GM12872 (cell line): Measurements from ENCODE around the gene TNNI3.

ENCODE experiments used
- TF ChIP-seq, protein P1 (sequence below): IDR thresholded peaks from 3 replicates; pipeline ENCODE4 v1.5.1; 2011; ENCODE audit warnings: low read depth, mild to moderate bottlenecking, low read length, moderate library complexity; ENCODE audit not compliant: insufficient read depth

TNNI3 gene

DNA sequence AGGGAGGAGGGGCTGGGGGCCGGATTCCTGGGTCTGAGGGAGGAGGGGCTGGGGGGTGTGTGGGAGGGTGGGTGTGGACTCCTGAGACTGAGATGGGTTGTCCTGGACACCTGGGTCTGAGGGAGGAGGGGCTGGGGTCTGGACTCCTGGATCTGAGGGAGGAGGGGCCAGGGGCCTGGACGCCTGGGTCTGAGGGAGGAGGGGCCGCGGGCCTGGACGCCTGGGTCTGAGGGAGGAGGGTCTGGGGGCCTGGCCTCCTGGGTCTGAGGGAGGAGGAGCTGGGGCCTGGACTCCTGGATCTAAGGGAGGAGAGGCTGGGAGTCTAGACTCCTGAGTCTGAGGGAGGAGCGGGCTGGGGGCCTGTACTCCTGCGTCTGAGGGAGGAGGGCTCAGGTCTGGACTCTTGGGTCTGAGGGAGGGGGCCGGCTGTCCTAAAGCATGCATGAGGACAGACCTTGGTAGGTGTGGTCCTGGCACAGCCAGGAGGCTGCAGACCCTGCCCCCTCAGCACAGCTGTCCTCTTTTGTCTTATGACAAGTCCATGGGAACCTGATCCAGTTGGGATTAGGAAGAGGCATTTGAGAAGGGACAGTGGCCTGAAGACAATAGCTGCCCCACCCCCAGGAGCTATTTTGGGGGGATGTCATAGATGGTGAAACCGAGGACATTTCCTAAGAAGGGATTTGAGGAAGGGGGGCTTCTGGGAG lies 9.8 kb downstream of the TNNI3 start:
- TF ChIP-seq, protein P1, sequence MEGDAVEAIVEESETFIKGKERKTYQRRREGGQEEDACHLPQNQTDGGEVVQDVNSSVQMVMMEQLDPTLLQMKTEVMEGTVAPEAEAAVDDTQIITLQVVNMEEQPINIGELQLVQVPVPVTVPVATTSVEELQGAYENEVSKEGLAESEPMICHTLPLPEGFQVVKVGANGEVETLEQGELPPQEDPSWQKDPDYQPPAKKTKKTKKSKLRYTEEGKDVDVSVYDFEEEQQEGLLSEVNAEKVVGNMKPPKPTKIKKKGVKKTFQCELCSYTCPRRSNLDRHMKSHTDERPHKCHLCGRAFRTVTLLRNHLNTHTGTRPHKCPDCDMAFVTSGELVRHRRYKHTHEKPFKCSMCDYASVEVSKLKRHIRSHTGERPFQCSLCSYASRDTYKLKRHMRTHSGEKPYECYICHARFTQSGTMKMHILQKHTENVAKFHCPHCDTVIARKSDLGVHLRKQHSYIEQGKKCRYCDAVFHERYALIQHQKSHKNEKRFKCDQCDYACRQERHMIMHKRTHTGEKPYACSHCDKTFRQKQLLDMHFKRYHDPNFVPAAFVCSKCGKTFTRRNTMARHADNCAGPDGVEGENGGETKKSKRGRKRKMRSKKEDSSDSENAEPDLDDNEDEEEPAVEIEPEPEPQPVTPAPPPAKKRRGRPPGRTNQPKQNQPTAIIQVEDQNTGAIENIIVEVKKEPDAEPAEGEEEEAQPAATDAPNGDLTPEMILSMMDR = no peak

DNA sequence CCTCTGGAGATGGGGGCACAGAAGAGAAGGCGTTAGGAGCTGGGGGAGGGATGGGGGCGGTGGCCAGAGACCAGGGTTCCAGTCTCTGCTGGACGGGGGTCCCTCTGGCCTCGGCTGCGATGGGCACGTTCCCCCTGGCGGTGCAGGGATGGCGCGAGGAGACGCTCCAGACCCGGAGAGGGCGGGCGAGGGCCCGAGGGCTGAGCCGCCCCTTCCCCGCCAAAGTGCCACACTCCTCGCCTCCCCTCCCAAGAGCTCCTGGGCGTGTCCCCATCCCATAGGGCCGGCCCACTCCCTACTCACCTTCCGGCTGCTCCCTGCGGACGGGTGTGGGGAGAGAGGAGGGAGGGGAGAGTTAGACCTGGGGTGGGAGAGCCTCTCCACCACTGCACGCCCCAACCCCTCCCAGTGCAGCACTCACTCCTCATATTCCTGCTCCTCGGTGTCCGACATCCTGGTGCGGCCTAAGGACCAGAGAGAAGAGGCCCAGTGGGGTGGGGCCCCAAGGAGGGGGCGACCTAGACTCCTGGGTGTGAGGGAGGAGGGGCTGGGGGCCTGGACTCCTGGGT lies 10.7 kb downstream of the TNNI3 start:
- TF ChIP-seq, protein P1 = no peak

DNA sequence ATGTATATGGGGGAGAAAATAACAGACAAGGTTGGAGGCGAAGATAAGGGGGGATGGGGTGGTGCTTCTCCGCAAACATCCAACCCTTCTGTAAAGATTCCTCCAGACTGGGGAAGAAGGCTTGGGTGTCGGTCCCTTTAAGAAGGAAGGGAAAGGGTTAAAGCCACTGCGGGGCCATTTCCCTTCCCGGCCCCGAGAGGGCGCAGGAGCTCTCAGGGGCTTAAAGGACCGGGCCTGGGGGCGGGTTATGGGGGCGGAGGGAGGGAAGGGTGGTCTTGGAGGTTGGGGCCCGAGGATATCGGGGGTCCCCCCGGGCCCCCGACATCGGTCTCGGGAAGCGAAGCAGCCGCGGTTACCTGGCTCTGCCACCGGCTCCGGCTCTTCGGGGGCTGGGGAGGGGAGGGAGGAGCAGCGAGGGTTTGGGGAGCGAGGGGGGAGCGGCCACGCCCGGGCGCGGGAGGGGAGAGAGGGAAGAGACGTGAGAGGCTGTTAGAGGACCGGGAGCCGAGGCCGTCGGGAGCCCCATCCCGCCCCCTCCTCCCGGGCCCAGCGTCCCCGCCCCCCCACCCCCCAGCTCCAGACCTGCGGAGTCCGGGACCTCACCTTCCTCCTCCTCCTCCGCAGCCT lies 11.3 kb downstream of the TNNI3 start:
- TF ChIP-seq, protein P1 = peak; percentile 52; the same call in 2 of the 3 replicates

DNA sequence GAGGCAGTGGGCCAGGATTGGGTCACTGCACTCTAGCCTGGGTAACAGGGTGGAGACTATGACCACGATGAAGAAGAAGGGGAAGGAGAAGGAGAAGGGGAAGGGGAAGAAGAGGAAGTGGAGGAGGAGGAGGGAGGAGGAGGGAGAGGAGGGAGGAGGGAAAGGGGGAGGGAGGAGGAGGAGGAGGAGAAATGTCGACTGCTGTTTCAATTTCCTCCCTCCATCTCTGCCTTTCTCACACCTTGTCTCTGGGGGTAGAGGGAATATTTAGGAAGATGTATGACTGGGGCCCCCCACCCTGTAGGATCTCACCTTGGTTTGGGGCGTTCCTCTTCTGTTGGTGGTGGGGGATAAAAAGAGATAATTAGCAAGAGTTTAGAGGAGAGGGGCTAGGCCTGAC lies 12.3 kb downstream of the TNNI3 start:
- TF ChIP-seq, protein P1 = no peak

DNA sequence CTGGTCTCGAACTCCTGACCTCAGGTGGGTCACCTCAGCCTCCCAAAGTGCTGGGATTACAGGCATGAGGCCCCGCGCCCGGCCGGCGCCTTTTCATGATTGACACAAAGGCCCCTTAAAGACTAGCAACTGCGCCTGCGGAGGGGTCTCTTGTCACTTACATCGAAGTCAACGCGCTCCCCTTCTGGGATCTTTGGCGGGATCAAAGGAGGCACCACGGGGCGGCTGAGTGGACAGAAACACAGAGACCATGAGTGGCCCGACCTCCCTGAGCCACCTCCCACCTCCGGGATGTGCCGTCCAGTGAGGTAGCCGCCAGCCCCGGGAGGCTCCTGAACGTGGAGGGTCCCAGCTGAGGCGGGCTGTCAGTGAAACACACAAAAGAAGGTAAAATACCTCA lies 15.8 kb downstream of the TNNI3 start:
- TF ChIP-seq, protein P1 = no peak

DNA sequence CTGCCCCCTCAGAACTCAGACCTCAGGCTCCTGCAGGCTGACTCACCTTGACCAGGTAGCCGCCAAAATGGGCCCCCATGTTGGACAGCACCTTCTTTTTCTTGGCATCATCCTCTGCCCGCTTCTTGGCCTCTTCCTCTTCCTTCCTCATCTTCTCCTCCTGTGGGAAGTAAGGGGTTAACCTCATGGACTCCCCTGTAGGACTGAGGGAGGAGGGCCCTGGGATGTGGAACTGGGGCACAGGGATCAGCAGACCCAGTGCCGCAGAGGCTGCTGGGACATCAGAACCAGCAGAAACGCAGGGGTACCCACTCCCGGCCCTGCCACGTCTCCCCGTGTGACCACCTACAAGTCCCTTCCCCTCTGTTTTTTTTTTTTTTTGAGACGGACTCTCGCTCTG lies 19.6 kb downstream of the TNNI3 start:
- TF ChIP-seq, protein P1 = no peak

DNA sequence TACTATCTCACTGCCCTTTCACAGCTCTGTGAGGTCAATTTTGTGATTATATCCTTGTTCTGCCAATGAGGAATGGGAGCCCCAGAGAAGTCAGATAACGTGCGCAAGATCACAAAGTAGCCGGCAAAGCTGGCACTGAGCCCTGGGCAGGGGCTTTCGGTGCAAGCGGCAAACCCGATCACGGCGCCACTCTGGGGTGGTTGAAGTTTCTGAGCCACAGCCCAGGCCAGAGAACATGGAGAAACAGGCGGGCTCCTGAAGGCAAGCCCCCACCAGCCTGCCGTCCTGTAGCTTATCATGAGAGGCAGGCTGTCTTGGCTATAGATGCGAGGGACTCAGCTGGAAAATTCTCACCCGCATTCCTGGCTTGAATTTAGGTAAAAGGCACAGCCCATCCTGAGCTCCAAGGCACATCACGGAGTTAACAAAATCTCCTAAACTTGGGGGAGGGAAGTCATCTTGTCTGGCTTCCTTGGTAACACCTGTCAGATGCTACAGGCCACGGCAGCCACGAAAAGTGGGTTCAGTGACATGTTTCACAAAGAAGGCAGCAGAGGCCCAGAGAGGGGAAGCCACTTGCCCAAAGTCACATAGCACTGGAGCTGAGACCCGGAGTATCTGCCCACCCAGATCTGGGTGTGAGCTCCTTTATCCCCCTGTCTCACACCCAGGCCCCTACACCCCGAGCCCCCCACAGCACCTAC lies 21.0 kb downstream of the TNNI3 start:
- TF ChIP-seq, protein P1 = no peak
